GM18505 (cell line): Measurements from ENCODE around the gene NFATC3.

ENCODE experiments used
- ATAC-seq: cut with Tn5 transposase; IDR thresholded peaks from one replicate; pipeline ENCODE4 v1.9.1; 2021; ENCODE audit not compliant: unreplicated experiment
- POLR2A ChIP-seq: IDR thresholded peaks from 4 replicates; pipeline ENCODE4 v1.6.1; 2011; ENCODE audit warnings: borderline replicate concordance; ENCODE audit not compliant: insufficient read depth, insufficient read length; ENCODE audit errors: extremely low read depth

NFATC3 gene

GRCh38 chr16:68085259-68086071, at the start of gene NFATC3:
NFATC3 (plus strand) TSS chr16:68085370; CDS start chr16:68085682, 312 bp downstream.
- peak; percentile 75 for TF ChIP-seq POLR2A
- peak; percentile 61 for ATAC-seq

GRCh38 chr16:68037841-68038597, 47.2 kb upstream of the NFATC3 start:
- TF ChIP-seq POLR2A, result no peak
- no peak for ATAC-seq

- no peak for TF ChIP-seq POLR2A
- ATAC-seq, result no peak
Measured at GRCh38 chr16:68040506-68041288, 44.5 kb upstream of the NFATC3 start.

- TF ChIP-seq POLR2A, result no peak
Measured at GRCh38 chr16:68041783-68042182, 43.4 kb upstream of the NFATC3 start.

GRCh38 chr16:68046106-68046505, 39.1 kb upstream of the NFATC3 start:
- no peak for TF ChIP-seq POLR2A
- no peak for ATAC-seq

More at GRCh38 chr16:68041783-68042182, 43.4 kb upstream of the NFATC3 start:
- no peak for ATAC-seq

GRCh38 chr16:68047987-68048386, 37.2 kb upstream of the NFATC3 start:
- no peak for ATAC-seq
- TF ChIP-seq POLR2A, result no peak

- TF ChIP-seq POLR2A, result no peak
- ATAC-seq, result no peak
Measured at GRCh38 chr16:68049449-68049848, 35.7 kb upstream of the NFATC3 start.

- ATAC-seq, result no peak
- TF ChIP-seq POLR2A, result no peak
Measured at GRCh38 chr16:68055395-68055794, 29.8 kb upstream of the NFATC3 start.

GRCh38 chr16:68059804-68060203, 25.4 kb upstream of the NFATC3 start:
- no peak for ATAC-seq
- no peak for TF ChIP-seq POLR2A

- ATAC-seq, result no peak
- no peak for TF ChIP-seq POLR2A
Measured at GRCh38 chr16:68061396-68061795, 23.8 kb upstream of the NFATC3 start.

GRCh38 chr16:68062910-68063393, 22.2 kb upstream of the NFATC3 start:
- TF ChIP-seq POLR2A, result no peak
- no peak for ATAC-seq

- no peak for TF ChIP-seq POLR2A
- no peak for ATAC-seq
Measured at GRCh38 chr16:68064791-68065365, 20.3 kb upstream of the NFATC3 start.
